ENCODE data around the gene INTS7.
A peak's percentile ranks its signal among the peaks of the same experiment; 100 is the strongest.
"Not testable (repeated sequence)": the region's sequence is repeated elsewhere in the genome, so short reads cannot be mapped to it uniquely, and the experiment has no call there.

INTS7 gene

GRCh38 chr1:211975152-211975941 is 60.0 kb downstream of the INTS7 start:
- DNase-seq, result no peak

- DNase-seq, result no peak
Measured at GRCh38 chr1:211973541-211973940, 61.8 kb downstream of the INTS7 start.

- DNase-seq, result no peak
Measured at GRCh38 chr1:211968200-211968834, 67.0 kb downstream of the INTS7 start.

- no peak for DNase-seq
Measured at GRCh38 chr1:211967704-211968103, 67.7 kb downstream of the INTS7 start.

- DNase-seq, result no peak
Measured at GRCh38 chr1:211965108-211965805, 70.1 kb downstream of the INTS7 start.

GRCh38 chr1:211959680-211960079 is 75.7 kb downstream of the INTS7 start:
- DNase-seq, result no peak

GRCh38 chr1:211959221-211959620 is 76.1 kb downstream of the INTS7 start:
- no peak for DNase-seq

- DNase-seq, result not testable (repeated sequence)
Measured at GRCh38 chr1:211954028-211954427, 81.3 kb downstream of the INTS7 start.

GRCh38 chr1:211953543-211953942 is 81.8 kb downstream of the INTS7 start:
- not testable (repeated sequence) for DNase-seq

- no peak for DNase-seq
Measured at GRCh38 chr1:211952299-211952698, 83.1 kb downstream of the INTS7 start.

GRCh38 chr1:211951856-211952255 is 83.5 kb downstream of the INTS7 start:
- DNase-seq, result no peak

- DNase-seq, result no peak
Measured at GRCh38 chr1:211948377-211948776, 87.0 kb downstream of the INTS7 start.

- peak; percentile 21 for DNase-seq
Measured at GRCh38 chr1:211947396-211948295, 87.7 kb downstream of the INTS7 start.

GRCh38 chr1:211944733-211945500 is 90.4 kb downstream of the INTS7 start:
- DNase-seq, result peak; percentile 53

- DNase-seq, result no peak
Measured at GRCh38 chr1:211942583-211942982, 92.8 kb downstream of the INTS7 start.

- DNase-seq, result no peak
Measured at GRCh38 chr1:211939876-211940468, 95.4 kb downstream of the INTS7 start.

- DNase-seq, result no peak
Measured at GRCh38 chr1:211938561-211938997, 96.8 kb downstream of the INTS7 start.

- DNase-seq, result not testable (repeated sequence)
Measured at GRCh38 chr1:211937422-211937821, 97.9 kb downstream of the INTS7 start.

- DNase-seq, result no peak
Measured at GRCh38 chr1:211935448-211935970, 99.8 kb downstream of the INTS7 start.

- DNase-seq, result no peak
Measured at GRCh38 chr1:211933946-211934714, 101.2 kb downstream of the INTS7 start.

- no peak for DNase-seq
Measured at GRCh38 chr1:211932933-211933254, 102.5 kb downstream of the INTS7 start.
